Gastroesophageal sphincter (tissue), 3 donors: ENCODE results near the gene NOP14.

Experiments
- CTCF ChIP-seq, 4 experiments: fragments of 200-600 bp in 2 of 4; fragments of 450-650 bp in 2 of 4; sonication (generic) in 1 of 4; IDR thresholded peaks; one replicate each; pipeline ENCODE4 v1.5.1; 2017 to 2019; ENCODE audit warnings: antibody characterized with exemption in 4 of 4, mild to moderate bottlenecking in 2 of 4, moderate library complexity in 2 of 4
- EP300 ChIP-seq: sonication (generic); formaldehyde crosslinking; IDR thresholded peaks from one replicate; pipeline ENCODE4 v1.6.1; 2017; ENCODE audit warnings: antibody characterized with exemption, mild to moderate bottlenecking
- POLR2A ChIP-seq, 2 donors: fragments of 450-650 bp; IDR thresholded peaks; one replicate each; pipeline ENCODE4 v1.6.1; 2017; ENCODE audit warnings: antibody characterized with exemption in 2 of 2, mild to moderate bottlenecking in 2 of 2, moderate library complexity in 1 of 2
- POLR2AphosphoS5 ChIP-seq: sonication (generic); formaldehyde crosslinking; IDR thresholded peaks from one replicate; pipeline ENCODE4 v1.6.1; 2017; ENCODE audit warnings: antibody characterized with exemption

DNA sequence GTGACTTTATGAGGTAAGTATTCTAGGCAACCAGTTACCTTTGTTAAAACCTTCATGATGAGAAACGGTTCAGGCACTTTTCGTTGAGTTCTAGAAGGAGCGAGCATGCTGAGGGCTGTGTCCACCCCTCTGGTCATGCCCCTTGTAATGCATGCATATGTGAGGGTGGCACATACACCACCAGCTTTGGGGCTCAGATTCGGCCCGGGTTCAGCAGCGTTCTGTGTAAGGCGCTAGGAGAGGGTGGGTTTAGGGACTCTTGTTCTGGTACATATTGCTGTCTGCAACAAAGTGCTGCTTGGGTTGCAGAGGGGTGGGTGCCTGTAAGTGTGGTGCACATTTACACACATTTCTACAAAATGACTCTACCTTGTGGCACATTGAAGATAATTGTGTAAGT, 54.5 kb downstream of the NOP14 start:
- TF ChIP-seq CTCF (IDR thresholded peaks at IDR 0.05) (no peak), EP300 (no peak), POLR2A (IDR thresholded peaks at IDR 0.05) (no peak), POLR2AphosphoS5 (no peak)
